Retinal pigment epithelial cell (primary cell): ENCODE measurements around the gene ANKS6.

ENCODE experiments used
- DNase-seq: peaks from one replicate; pipeline ENCODE4 v3.0.0-alpha.2; 2010; ENCODE audit warnings: low read depth
- H3K4me3 ChIP-seq: 2 replicates; pipeline ENCODE4 v1.5.1; 2011; ENCODE audit warnings: mild to moderate bottlenecking, low read length, control low read depth, moderate library complexity
- CTCF ChIP-seq: conservative IDR thresholded peaks from 2 replicates; pipeline ENCODE4 v1.5.1; 2011; ENCODE audit warnings: low read depth, low read length, control low read depth, inconsistent platforms

ANKS6 gene

GRCh38 chr9:98784831-98785806 is 11.2 kb downstream of the ANKS6 start:
- DNase-seq = no peak
- no peak overlapping the region for H3K4me3 ChIP-seq
- no peak for TF ChIP-seq CTCF

DNA sequence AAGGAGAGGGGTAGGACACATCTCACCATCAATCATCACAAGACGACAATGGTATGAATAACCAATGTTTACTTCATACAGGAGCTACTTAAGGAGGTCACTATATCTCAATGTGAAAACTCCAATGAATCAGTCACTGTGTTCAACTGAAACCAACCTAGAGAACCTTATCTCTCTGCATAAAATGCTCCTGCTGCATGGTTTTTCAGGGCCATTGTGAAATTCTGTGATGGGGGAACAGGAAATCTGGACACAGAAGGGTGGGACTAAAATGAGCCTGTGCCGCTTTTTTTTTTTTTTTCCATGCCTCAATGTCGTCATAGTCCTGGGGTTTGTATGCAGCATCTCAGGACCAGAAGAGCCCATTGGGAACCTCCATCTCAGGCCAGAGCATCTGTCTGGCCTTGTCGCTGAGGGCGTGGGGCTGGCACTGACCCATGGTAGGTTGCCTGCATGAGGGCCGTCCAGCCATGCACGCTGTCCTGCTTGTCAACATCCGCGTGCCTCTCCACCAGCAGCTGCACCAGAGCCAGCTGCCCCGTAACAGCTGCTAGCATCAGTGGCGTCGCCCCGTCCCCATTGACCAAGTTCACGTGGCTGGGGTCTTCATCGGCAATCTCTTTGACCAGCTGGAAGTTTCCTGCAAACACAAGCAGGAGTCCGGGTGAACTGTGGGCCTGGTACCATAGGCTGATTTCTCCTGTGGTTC is 12.7 kb downstream of the ANKS6 start:
- DNase-seq = no peak
- no peak overlapping the region for H3K4me3 ChIP-seq
- TF ChIP-seq CTCF = no peak

DNA sequence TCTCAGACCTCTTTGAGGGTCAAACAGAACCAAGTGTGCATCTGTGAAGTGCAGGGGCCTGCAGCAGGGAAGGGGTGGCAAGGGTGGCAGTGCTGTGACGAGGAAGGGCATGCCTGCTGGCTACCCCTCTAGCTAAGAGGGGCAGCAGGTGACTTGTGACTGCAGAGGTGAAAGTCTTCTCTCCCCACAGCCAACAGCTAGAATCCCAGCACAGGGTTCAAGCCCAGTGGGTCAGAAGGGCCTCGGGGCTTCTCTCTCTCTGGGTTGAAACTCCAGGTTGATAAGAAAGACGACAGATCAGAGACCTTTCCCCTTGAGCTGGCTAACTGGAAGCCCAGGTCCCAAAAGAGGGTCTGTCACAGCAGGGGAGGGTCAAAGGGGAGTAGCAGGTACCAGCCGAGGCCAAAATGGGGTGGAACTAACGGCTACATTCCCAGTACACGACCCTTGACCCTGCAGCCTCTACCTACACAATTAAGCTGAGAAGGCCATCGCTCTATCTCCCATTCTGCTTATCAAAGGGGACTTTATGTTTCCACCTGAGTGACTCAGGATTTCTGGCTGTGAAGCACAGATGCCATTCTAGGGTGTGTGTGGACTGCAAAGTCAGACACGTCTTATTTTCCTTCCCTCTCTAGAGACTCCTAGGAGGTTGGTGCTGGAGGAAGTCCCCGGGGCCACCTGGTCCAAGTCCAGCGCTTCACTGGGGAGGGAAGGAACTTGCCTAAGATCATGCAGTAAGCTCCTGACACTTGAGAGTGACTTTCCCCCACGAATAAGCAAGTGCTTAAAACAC is 14.6 kb downstream of the ANKS6 start:
- TF ChIP-seq CTCF = no peak
- no peak overlapping the region for H3K4me3 ChIP-seq

GRCh38 chr9:98780059-98780749 is 16.2 kb downstream of the ANKS6 start:
- no peak for TF ChIP-seq CTCF

More for the DNA sequence above, 14.6 kb downstream of the ANKS6 start:
- no peak for DNase-seq

DNA sequence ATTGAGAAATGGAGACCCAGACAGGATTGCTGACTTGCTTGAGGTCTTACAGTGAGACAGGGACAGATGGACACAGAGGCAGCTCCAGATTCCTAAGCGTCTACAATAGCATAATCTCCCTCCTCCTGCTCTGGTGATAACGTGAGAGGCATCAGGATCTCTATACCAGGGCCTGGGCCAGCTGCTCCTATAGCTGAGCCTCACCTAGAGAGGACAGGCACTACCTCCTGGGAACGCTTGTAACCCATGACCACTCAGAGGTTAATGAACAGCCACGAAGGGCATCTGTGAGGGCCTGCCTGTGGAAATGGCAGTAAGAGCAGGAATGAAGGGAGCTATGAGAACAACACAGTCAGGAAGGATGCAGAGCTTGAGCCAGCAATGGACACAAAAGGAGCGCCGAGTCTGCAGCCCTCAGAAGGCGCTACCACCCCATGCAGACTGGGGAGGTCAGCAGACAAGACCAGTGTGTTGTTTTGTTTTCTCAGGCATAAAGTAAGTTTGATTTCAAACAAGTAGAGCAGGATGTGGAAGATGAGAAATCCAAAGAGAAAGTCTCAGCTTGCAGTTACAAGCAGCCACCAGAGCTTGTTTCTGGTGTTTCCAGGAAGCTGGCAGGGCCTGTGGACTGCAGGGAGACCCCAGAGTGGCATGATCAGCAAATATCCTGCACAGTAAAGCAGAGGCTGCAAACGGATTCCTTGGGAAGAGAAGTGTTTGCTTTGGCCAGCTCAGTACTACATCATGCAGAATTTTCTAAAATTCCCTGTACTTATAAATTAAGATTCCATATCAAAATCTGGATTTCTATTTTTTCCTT is 17.4 kb downstream of the ANKS6 start:
- no peak overlapping the region for H3K4me3 ChIP-seq
- DNase-seq = no peak
- TF ChIP-seq CTCF = no peak

More at GRCh38 chr9:98780059-98780749, 16.2 kb downstream of the ANKS6 start:
- DNase-seq = no peak
- no peak overlapping the region for H3K4me3 ChIP-seq

DNA sequence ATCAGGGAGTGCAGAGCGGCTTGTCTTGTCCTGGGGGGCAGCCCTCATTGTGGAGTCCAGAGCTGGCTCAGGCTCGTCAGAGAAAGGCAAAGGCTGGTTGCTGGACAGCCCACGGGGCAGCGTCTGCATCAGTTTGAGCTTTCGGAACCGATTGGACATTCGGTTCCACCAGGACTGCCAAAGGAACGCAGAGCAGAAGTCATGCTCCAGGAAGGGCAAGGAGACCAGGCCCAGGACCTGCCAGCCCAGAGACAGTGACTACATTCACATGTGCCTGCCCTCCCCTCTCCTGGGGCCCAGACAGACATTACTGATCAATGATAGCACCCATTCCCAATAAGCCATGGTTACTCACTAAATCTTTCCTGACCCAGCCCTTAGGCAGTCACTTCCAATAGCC is 18.1 kb downstream of the ANKS6 start:
- TF ChIP-seq CTCF = no peak
- no peak overlapping the region for H3K4me3 ChIP-seq
- no peak for DNase-seq
